ENCODE data around the gene OTOGL. TPM values are rescaled to one million over a fixed set of nuclear protein-coding genes. Genes with fewer than 3 reads are reported as not detected.
"Not testable (repeated sequence)": the region's sequence is repeated elsewhere in the genome, so short reads cannot be mapped to it uniquely, and the experiment has no call there.

Gene OTOGL
- total RNA-seq, 1 donor, result not detected

- Histone ChIP-seq H3K4me1 (ENCODE audit: insufficient read depth, low read length) (no peaks in the 10 kb centered on the region), H3K4me3 (ENCODE audit: low read length) (no peak overlapping the region), H3K9me3 (ENCODE audit: low read depth, low read length) (no peaks in the 10 kb centered on the region), H3K27me3 (ENCODE audit: insufficient read depth, low read length) (no peaks in the 10 kb centered on the region)
Observed at GRCh38 chr12:80101126-80101525, 1.8 kb downstream of the OTOGL start.

GRCh38 chr12:80107221-80107620 is 7.9 kb downstream of the OTOGL start:
- H3K4me1 ChIP-seq (ENCODE audit: insufficient read depth, low read length), result no peaks in the 10 kb centered on the region
- no peaks in the 10 kb centered on the region for H3K27me3 ChIP-seq (ENCODE audit: insufficient read depth, low read length)
- no peaks in the 10 kb centered on the region for H3K9me3 ChIP-seq (ENCODE audit: low read depth, low read length)
- no peak overlapping the region for H3K4me3 ChIP-seq (ENCODE audit: low read length)

GRCh38 chr12:80116735-80117134 is 17.4 kb downstream of the OTOGL start:
- Histone ChIP-seq H3K27me3 (ENCODE audit: insufficient read depth, low read length) (no peaks in the 10 kb centered on the region), H3K4me1 (ENCODE audit: insufficient read depth, low read length) (no peaks in the 10 kb centered on the region), H3K9me3 (ENCODE audit: low read depth, low read length) (no peaks in the 10 kb centered on the region), H3K4me3 (ENCODE audit: low read length) (no peak overlapping the region)

GRCh38 chr12:80118565-80119324 is 19.4 kb downstream of the OTOGL start:
- Histone ChIP-seq H3K4me3 (ENCODE audit: low read length) (no peak overlapping the region), H3K9me3 (ENCODE audit: low read depth, low read length) (no peaks in the 10 kb centered on the region), H3K4me1 (ENCODE audit: insufficient read depth, low read length) (no peaks in the 10 kb centered on the region), H3K27me3 (ENCODE audit: insufficient read depth, low read length) (no peaks in the 10 kb centered on the region)

GRCh38 chr12:80120994-80121393 is 21.7 kb downstream of the OTOGL start:
- Histone ChIP-seq H3K4me3 (ENCODE audit: low read length) (no peak overlapping the region), H3K27me3 (ENCODE audit: insufficient read depth, low read length) (no peaks in the 10 kb centered on the region), H3K9me3 (ENCODE audit: low read depth, low read length) (no peaks in the 10 kb centered on the region), H3K4me1 (ENCODE audit: insufficient read depth, low read length) (no peaks in the 10 kb centered on the region)

GRCh38 chr12:80121661-80122060 is 22.3 kb downstream of the OTOGL start:
- Histone ChIP-seq H3K4me1 (ENCODE audit: insufficient read depth, low read length) (no peaks in the 10 kb centered on the region), H3K4me3 (ENCODE audit: low read length) (no peak overlapping the region)

GRCh38 chr12:80129895-80130530 is 30.7 kb downstream of the OTOGL start:
- no peaks in the 10 kb centered on the region for H3K27me3 ChIP-seq (ENCODE audit: insufficient read depth, low read length)
- H3K4me3 ChIP-seq (ENCODE audit: low read length), result no peak overlapping the region
- H3K4me1 ChIP-seq (ENCODE audit: insufficient read depth, low read length), result no peaks in the 10 kb centered on the region
- H3K9me3 ChIP-seq (ENCODE audit: low read depth, low read length), result no peaks in the 10 kb centered on the region

More at GRCh38 chr12:80121661-80122060, 22.3 kb downstream of the OTOGL start:
- Histone ChIP-seq H3K9me3 (ENCODE audit: low read depth, low read length) (no peaks in the 10 kb centered on the region), H3K27me3 (ENCODE audit: insufficient read depth, low read length) (no peaks in the 10 kb centered on the region)

GRCh38 chr12:80135624-80136023 is 36.3 kb downstream of the OTOGL start:
- Histone ChIP-seq H3K27me3 (ENCODE audit: insufficient read depth, low read length) (no peaks in the 10 kb centered on the region), H3K4me3 (ENCODE audit: low read length) (no peak overlapping the region), H3K9me3 (ENCODE audit: low read depth, low read length) (no peaks in the 10 kb centered on the region), H3K4me1 (ENCODE audit: insufficient read depth, low read length) (no peaks in the 10 kb centered on the region)

- H3K9me3 ChIP-seq (ENCODE audit: low read depth, low read length), result no peaks in the 10 kb centered on the region
- H3K4me3 ChIP-seq (ENCODE audit: low read length), result no peak overlapping the region
- H3K4me1 ChIP-seq (ENCODE audit: insufficient read depth, low read length), result no peaks in the 10 kb centered on the region
- no peaks in the 10 kb centered on the region for H3K27me3 ChIP-seq (ENCODE audit: insufficient read depth, low read length)
Observed at GRCh38 chr12:80140005-80140404, 40.7 kb downstream of the OTOGL start.

GRCh38 chr12:80142640-80143039 is 43.3 kb downstream of the OTOGL start:
- Histone ChIP-seq H3K9me3 (ENCODE audit: low read depth, low read length) (no peaks in the 10 kb centered on the region), H3K27me3 (ENCODE audit: insufficient read depth, low read length) (no peaks in the 10 kb centered on the region), H3K4me1 (ENCODE audit: insufficient read depth, low read length) (no peaks in the 10 kb centered on the region), H3K4me3 (ENCODE audit: low read length) (no peak overlapping the region)

GRCh38 chr12:80143537-80143936 is 44.2 kb downstream of the OTOGL start:
- Histone ChIP-seq H3K9me3 (ENCODE audit: low read depth, low read length) (no peaks in the 10 kb centered on the region), H3K4me3 (ENCODE audit: low read length) (no peak overlapping the region), H3K27me3 (ENCODE audit: insufficient read depth, low read length) (no peaks in the 10 kb centered on the region), H3K4me1 (ENCODE audit: insufficient read depth, low read length) (no peaks in the 10 kb centered on the region)

GRCh38 chr12:80149547-80150313 is 50.4 kb downstream of the OTOGL start:
- not testable (repeated sequence) for H3K4me1 ChIP-seq (ENCODE audit: insufficient read depth, low read length); H3K27me3 ChIP-seq (ENCODE audit: insufficient read depth, low read length); H3K9me3 ChIP-seq (ENCODE audit: low read depth, low read length); H3K4me3 ChIP-seq (ENCODE audit: low read length)

- H3K4me1 ChIP-seq (ENCODE audit: insufficient read depth, low read length), result no peaks in the 10 kb centered on the region
- H3K9me3 ChIP-seq (ENCODE audit: low read depth, low read length), result no peaks in the 10 kb centered on the region
- no peaks in the 10 kb centered on the region for H3K27me3 ChIP-seq (ENCODE audit: insufficient read depth, low read length)
- no peak overlapping the region for H3K4me3 ChIP-seq (ENCODE audit: low read length)
Observed at GRCh38 chr12:80151131-80151530, 51.8 kb downstream of the OTOGL start.

GRCh38 chr12:80154261-80154660 is 54.9 kb downstream of the OTOGL start:
- Histone ChIP-seq H3K4me1 (ENCODE audit: insufficient read depth, low read length) (no peaks in the 10 kb centered on the region), H3K9me3 (ENCODE audit: low read depth, low read length) (no peaks in the 10 kb centered on the region), H3K27me3 (ENCODE audit: insufficient read depth, low read length) (no peaks in the 10 kb centered on the region), H3K4me3 (ENCODE audit: low read length) (no peak overlapping the region)

GRCh38 chr12:80156306-80156705 is 57.0 kb downstream of the OTOGL start:
- no peaks in the 10 kb centered on the region for H3K4me1 ChIP-seq (ENCODE audit: insufficient read depth, low read length)
- H3K4me3 ChIP-seq (ENCODE audit: low read length), result no peak overlapping the region
- no peaks in the 10 kb centered on the region for H3K9me3 ChIP-seq (ENCODE audit: low read depth, low read length)
- H3K27me3 ChIP-seq (ENCODE audit: insufficient read depth, low read length), result no peaks in the 10 kb centered on the region
